Pancreas (tissue), 10 donors: ENCODE measurements around the gene MLXIP. TPM values are rescaled to one million over a fixed set of nuclear protein-coding genes. Genes with fewer than 3 reads are reported as not detected.
"Not testable (repeated sequence)": the region's sequence is repeated elsewhere in the genome, so short reads cannot be mapped to it uniquely, and the experiment has no call there.

Experiments used
- ATAC-seq, 4 donors: fragments of 200-7000 bp; cut with Tn5 transposase; one replicate each; pipeline versions ENCODE4 v1.8.0 to v1.9.1; 2020; ENCODE audit warnings: mild to moderate bottlenecking in 4 of 4, moderate library complexity in 4 of 4
- DNase-seq, 6 donors: peaks; one replicate each; pipeline ENCODE4 v3.0.0-alpha.2; 2020
- FAIRE-seq: peaks from 2 replicates; lab custom pipeline; 2012; peaks lifted over from hg19 to GRCh38; lab: Jason Lieb, UNC
- H3K27ac ChIP-seq, 4 donors: fragments of 200-600 bp; sonication (generic); 1 replicate in 3 of 4; 2 replicates in 1 of 4; pipeline versions ENCODE4 v1.5.0 to v1.8.0; 2020
- H3K27me3 ChIP-seq, 4 donors: fragments of 200-600 bp; one replicate each; pipeline ENCODE4 v1.8.0; 2021
- H3K36me3 ChIP-seq, 3 donors: fragments of 200-600 bp; sonication (generic) in 1 of 3; one replicate each; pipeline versions ENCODE4 v1.5.0 to v1.8.0; 2020 to 2021
- H3K4me1 ChIP-seq, 3 donors: fragments of 200-600 bp; one replicate each; pipeline ENCODE4 v1.8.0; 2021
- H3K4me3 ChIP-seq, 4 donors: fragments of 200-600 bp; sonication (generic) in 2 of 4; one replicate each; pipeline versions ENCODE4 v1.5.0 to v1.8.0; 2020 to 2021
- H3K9me3 ChIP-seq, 4 donors: fragments of 200-600 bp; one replicate each; pipeline ENCODE4 v1.8.0; 2021
- CTCF ChIP-seq, 4 donors: fragments of 200-600 bp; sonication (generic) in 3 of 4; IDR thresholded peaks; one replicate each; pipeline versions ENCODE4 v1.5.0 to v1.8.0; 2021; ENCODE audit warnings: antibody characterized with exemption in 4 of 4
- WGBS, 2 donors: extraction: QIAGEN DNeasy Blood & Tissue Kit; methylation state at CpG; one replicate each; pipeline ENCODE4 v1.1.7; 2013; 5-methylcytosine and 5-hydroxymethylcytosine counted together
- intact Hi-C, 3 donors: fragments of 100-400 bp; cut with DNase I; formaldehyde crosslinking; loops; one replicate each; pipeline versions ENCODE4 v1.11.1 to v1.14.2; 2022
- polyA plus RNA-seq, 2 donors: library from polyadenylated mRNA; stranded (reverse); fragments of 200-250 nt; gene quantifications; one replicate each; pipeline ENCODE4 v1.2.3, GENCODE V29; 2013
- total RNA-seq, 6 donors: library from RNA; stranded (reverse); fragmentation: NEBNext Ultra II Directional in 4 of 6; extraction: Animal tissue kit (Norgen Biotek cat#: 25700) in 4 of 6; gene quantifications; one replicate each; pipeline versions ENCODE4 v1.2.1 to v1.2.4, GENCODE V29; 2021 to 2023
- donor health status: healthy with polysubstance abuse.
- donor health status: DM: no; HTN: no; CAD: no; lungs with moderate emphysema.
- donor health status: DM: no; HTN: no; CAD: no.
- donor health status: control.
- donor health status: control.
- donor health status: Bipolar disorder and iron deficiency.
- donor health status: DM: yes; HTN: yes; CAD: no.
- donor health status: DM: no; HTN: no; CAD: no.
- donor health status: DM: no; HTN: no; CAD: no.
- donor health status: DM: yes; HTN: yes; CAD: no.

The MLXIP gene
- total and polyA plus RNA-seq, 8 donors, result 35.4 to 90.1 (median 55.5) TPM

GRCh38 chr12:122040579-122041386 is 37.8 kb upstream of the MLXIP start:
- ATAC-seq (peak; percentile 76 to 91 (median 88)), DNase-seq (peak in 1 of 6 donors; percentile 50), FAIRE-seq (no peak)
- Histone ChIP-seq H3K4me1 (no peaks in the 10 kb centered on the region), H3K4me3 (no peak overlapping the region), H3K9me3 (no peaks in the 10 kb centered on the region), H3K36me3 (peaks cover 0 to 28% (median 0%) of the 10 kb centered on the region in 3 donors), H3K27ac (peak overlapping the region in 2 of 4 donors; percentile 51 to 61), H3K27me3 (no peaks in the 10 kb centered on the region)
- intact Hi-C loops, result no loop called here
- no peak for TF ChIP-seq CTCF (IDR thresholded peaks at IDR 0.05)
- WGBS, 2 donors, result 63 to 69% methylated on average over 21 of the region's 21 CpGs

GRCh38 chr12:122041458-122041857 is 37.1 kb upstream of the MLXIP start:
- intact Hi-C loops, FAIRE-seq: not testable (repeated sequence)
- H3K36me3 ChIP-seq, result peaks cover 0 to 28% (median 0%) of the 10 kb centered on the region in 3 donors

GRCh38 chr12:122042910-122043309 is 35.6 kb upstream of the MLXIP start:
- H3K27me3 ChIP-seq, result no peaks in the 10 kb centered on the region
- no peak for DNase-seq
- no peaks in the 10 kb centered on the region for H3K4me1 ChIP-seq
- FAIRE-seq, result no peak
- no peaks in the 10 kb centered on the region for H3K9me3 ChIP-seq
- 84% methylated on average over 11 of the region's 11 CpGs for WGBS, 2 donors
- intact Hi-C loops, result no loop called here
- no peak overlapping the region for H3K4me3 ChIP-seq
- H3K27ac ChIP-seq, result no peak overlapping the region
- H3K36me3 ChIP-seq, result peaks cover 0 to 29% (median 0%) of the 10 kb centered on the region in 3 donors
- no peak for TF ChIP-seq CTCF (IDR thresholded peaks at IDR 0.05)
- no peak for ATAC-seq

More at GRCh38 chr12:122041458-122041857, 37.1 kb upstream of the MLXIP start:
- H3K4me1 ChIP-seq, H3K4me3 ChIP-seq, H3K27me3 ChIP-seq, H3K9me3 ChIP-seq, DNase-seq, ATAC-seq: not testable (repeated sequence)
- peak overlapping the region in 2 of 4 donors; percentile 51 to 61 for H3K27ac ChIP-seq
- 90 to 97% methylated on average over 3 of the region's 3 CpGs for WGBS, 2 donors

- intact Hi-C loops, result no loop called here
- ATAC-seq (no peak), FAIRE-seq (no peak), DNase-seq (no peak)
- no peak for TF ChIP-seq CTCF (IDR thresholded peaks at IDR 0.05)
- Histone ChIP-seq H3K4me1 (no peaks in the 10 kb centered on the region), H3K27me3 (no peaks in the 10 kb centered on the region), H3K4me3 (no peak overlapping the region), H3K27ac (no peak overlapping the region), H3K36me3 (peaks cover 0 to 27% (median 0%) of the 10 kb centered on the region in 3 donors), H3K9me3 (no peaks in the 10 kb centered on the region)
- WGBS, 2 donors, result 90 to 91% methylated on average over 15 of the region's 15 CpGs
Measured at GRCh38 chr12:122043476-122043875, 35.1 kb upstream of the MLXIP start.

- no peak for FAIRE-seq
- H3K27ac ChIP-seq, result no peak overlapping the region
- intact Hi-C loops, result no loop called here
- no peak overlapping the region for H3K4me3 ChIP-seq
- H3K4me1 ChIP-seq, result no peaks in the 10 kb centered on the region
- no peak for TF ChIP-seq CTCF (IDR thresholded peaks at IDR 0.05)
- H3K27me3 ChIP-seq, result no peaks in the 10 kb centered on the region
- H3K9me3 ChIP-seq, result no peaks in the 10 kb centered on the region
- 95 to 98% methylated on average over 7 of the region's 7 CpGs for WGBS, 2 donors
- no peak for DNase-seq
- ATAC-seq, result no peak
- peaks cover 0 to 27% (median 0%) of the 10 kb centered on the region in 3 donors for H3K36me3 ChIP-seq
Measured at GRCh38 chr12:122045262-122045661, 33.3 kb upstream of the MLXIP start.
